Trophoblast cell (in vitro differentiated cells and primary cell): Measurements from ENCODE around the gene ZNF879.

Experiments used
- DNase-seq, 2 donors: peaks; one replicate each; pipeline ENCODE4 v3.0.0-alpha.2; 2016
- H2AFZ ChIP-seq: 2 replicates; pipeline ENCODE4 v1.6.1; 2013; ENCODE audit warnings: low read length, moderate library complexity, mild to moderate bottlenecking; ENCODE audit not compliant: insufficient read depth, poor library complexity
- H2AK5ac ChIP-seq: 2 replicates; pipeline ENCODE4 v1.6.1; 2013; ENCODE audit warnings: mild to moderate bottlenecking, low read length
- H2BK120ac ChIP-seq: 2 replicates; pipeline ENCODE4 v1.6.1; 2013; ENCODE audit warnings: low read length, mild to moderate bottlenecking, moderate library complexity; ENCODE audit not compliant: insufficient read depth, poor library complexity
- H2BK12ac ChIP-seq: 2 replicates; pipeline ENCODE4 v1.6.1; 2013; ENCODE audit warnings: mild to moderate bottlenecking, low read length, moderate library complexity
- H2BK5ac ChIP-seq: 2 replicates; pipeline ENCODE4 v1.6.1; 2013; ENCODE audit warnings: low read length, low read depth, moderate library complexity, mild to moderate bottlenecking; ENCODE audit not compliant: poor library complexity
- H3K14ac ChIP-seq: 2 replicates; pipeline ENCODE4 v1.6.1; 2013; ENCODE audit warnings: mild to moderate bottlenecking, low read length
- H3K18ac ChIP-seq: 2 replicates; pipeline ENCODE4 v1.6.1; 2013; ENCODE audit warnings: mild to moderate bottlenecking, low read length
- H3K23ac ChIP-seq: 2 replicates; pipeline ENCODE4 v1.6.1; 2013; ENCODE audit warnings: low read length
- H3K27ac ChIP-seq: 2 replicates; pipeline ENCODE4 v1.5.1; 2013; ENCODE audit warnings: low read depth, mild to moderate bottlenecking, inconsistent platforms, low read length, moderate library complexity
- H3K27me3 ChIP-seq: 2 replicates; pipeline ENCODE4 v1.6.1; 2013; ENCODE audit warnings: inconsistent platforms, mild to moderate bottlenecking, low read length, moderate library complexity; ENCODE audit not compliant: insufficient read depth
- H3K36me3 ChIP-seq, 2 experiments: 1 replicate in 1 of 2; 2 replicates in 1 of 2; pipeline ENCODE4 v1.6.1; 2013; ENCODE audit warnings: low read length in 2 of 2, mild to moderate bottlenecking in 2 of 2, moderate library complexity in 1 of 2; ENCODE audit not compliant: insufficient read depth in 2 of 2, control insufficient read depth in 1 of 2
- H3K4ac ChIP-seq: 2 replicates; pipeline ENCODE4 v1.6.1; 2013; ENCODE audit warnings: low read depth, mild to moderate bottlenecking, low read length, moderate library complexity
- H3K4me1 ChIP-seq, 2 experiments: 1 replicate in 1 of 2; 2 replicates in 1 of 2; pipeline ENCODE4 v1.6.1; 2013; ENCODE audit warnings: low read length in 2 of 2, mild to moderate bottlenecking in 2 of 2, moderate library complexity in 1 of 2; ENCODE audit not compliant: insufficient read depth in 2 of 2, control insufficient read depth in 1 of 2
- H3K4me2 ChIP-seq: 2 replicates; pipeline ENCODE4 v1.6.1; 2013; ENCODE audit warnings: inconsistent platforms, mild to moderate bottlenecking, low read length, moderate library complexity
- H3K4me3 ChIP-seq: 2 replicates; pipeline ENCODE4 v1.5.1; 2013; ENCODE audit warnings: mild to moderate bottlenecking, low read depth, low read length, inconsistent platforms
- H3K79me1 ChIP-seq: one replicate; pipeline ENCODE4 v1.6.1; 2013; ENCODE audit warnings: low read length
- H3K79me2 ChIP-seq: 2 replicates; pipeline ENCODE4 v1.6.1; 2013; ENCODE audit warnings: low read length, mild to moderate bottlenecking; ENCODE audit not compliant: control insufficient read depth, insufficient read depth, poor library complexity
- H3K9ac ChIP-seq: 2 replicates; pipeline ENCODE4 v1.6.1; 2013; ENCODE audit warnings: mild to moderate bottlenecking, low read length
- H3K9me3 ChIP-seq: 2 replicates; pipeline ENCODE4 v1.6.1; 2013; ENCODE audit warnings: low read depth, mild to moderate bottlenecking, control low read depth, inconsistent platforms, low read length; ENCODE audit not compliant: insufficient read depth
- H4K12ac ChIP-seq: 2 replicates; pipeline ENCODE4 v1.6.1; 2013; ENCODE audit warnings: low read depth, mild to moderate bottlenecking, low read length, moderate library complexity
- H4K8ac ChIP-seq: 2 replicates; pipeline ENCODE4 v1.6.1; 2013; ENCODE audit warnings: low read depth, mild to moderate bottlenecking, low read length, moderate library complexity
- H4K91ac ChIP-seq: one replicate; pipeline ENCODE4 v1.6.1; 2013; ENCODE audit warnings: low read depth, mild to moderate bottlenecking, low read length, moderate library complexity
- WGBS: extraction: QIAGEN DNeasy Blood & Tissue Kit; methylation state at CpG from one replicate; pipeline ENCODE4 v1.1.7; 2013; ENCODE audit warnings: missing lambda C conversion rate; ENCODE audit not compliant: insufficient read length, insufficient coverage; ENCODE audit errors: extremely low coverage; 5-methylcytosine and 5-hydroxymethylcytosine counted together

Gene ZNF879

GRCh38 chr5:178993955-178994579 is 29.5 kb upstream of the ZNF879 start:
- no peaks in the 10 kb centered on the region for H3K36me3 ChIP-seq
- H3K4me1 ChIP-seq, result peaks cover 4% of the 10 kb centered on the region in 2 experiments
- H3K14ac ChIP-seq, result no peak overlapping the region
- no peak overlapping the region for H2BK120ac ChIP-seq
- no peak overlapping the region for H4K8ac ChIP-seq
- peak overlapping the region; percentile 15 for H3K4me3 ChIP-seq
- H2BK12ac ChIP-seq, result no peak overlapping the region
- peaks cover 26% of the 10 kb centered on the region for H3K27me3 ChIP-seq
- no peak overlapping the region for H3K23ac ChIP-seq
- no peak overlapping the region for H2AK5ac ChIP-seq
- H3K27ac ChIP-seq, result no peak overlapping the region
- no peak overlapping the region for H2BK5ac ChIP-seq
- H4K91ac ChIP-seq, result no peak overlapping the region
- no peak overlapping the region for H3K18ac ChIP-seq
- no peaks in the 10 kb centered on the region for H3K79me1 ChIP-seq
- H3K4ac ChIP-seq, result no peak overlapping the region
- H3K9ac ChIP-seq, result no peak overlapping the region
- H3K4me2 ChIP-seq, result peak overlapping the region; percentile 55
- no CpG with 5 or more reads among the region's 53 CpGs for WGBS
- no peak overlapping the region for H2AFZ ChIP-seq
- no peak for DNase-seq
- no peaks in the 10 kb centered on the region for H3K79me2 ChIP-seq
- H3K9me3 ChIP-seq, result peaks cover 48% of the 10 kb centered on the region
- no peak overlapping the region for H4K12ac ChIP-seq

GRCh38 chr5:178994580-178995340 is 28.8 kb upstream of the ZNF879 start, which contains the start of gene GRM6:
Gene GRM6, minus strand, starts transcription at chr5:178995320. Its CDS starts 376 bp downstream, at chr5:178994944.
- peaks cover 4% of the 10 kb centered on the region in 2 experiments for H3K4me1 ChIP-seq
- H3K18ac ChIP-seq, result no peak within 1 kb of the TSS
- no peaks in the 10 kb centered on the region for H3K79me2 ChIP-seq
- no peaks in the 10 kb centered on the region for H3K36me3 ChIP-seq
- no peak within 1 kb of the TSS for H3K14ac ChIP-seq
- H4K12ac ChIP-seq, result no peak within 1 kb of the TSS
- H2AK5ac ChIP-seq, result no peak within 1 kb of the TSS
- no peak within 1 kb of the TSS for H4K91ac ChIP-seq
- H4K8ac ChIP-seq, result no peak within 1 kb of the TSS
- peak within 1 kb of the TSS; percentile 55 for H3K4me2 ChIP-seq
- no peak within 1 kb of the TSS for H2BK120ac ChIP-seq
- peaks cover 41% of the 10 kb centered on the region for H3K9me3 ChIP-seq
- no peak for DNase-seq
- H3K4ac ChIP-seq, result no peak within 1 kb of the TSS
- WGBS, result no CpG with 5 or more reads among the region's 97 CpGs
- H3K4me3 ChIP-seq, result peak within 1 kb of the TSS; percentile 34
- H3K27me3 ChIP-seq, result peaks cover 26% of the 10 kb centered on the region
- H3K27ac ChIP-seq, result no peak within 1 kb of the TSS
- H2BK12ac ChIP-seq, result no peak within 1 kb of the TSS
- H3K23ac ChIP-seq, result no peak within 1 kb of the TSS
- H3K9ac ChIP-seq, result no peak within 1 kb of the TSS
- no peak within 1 kb of the TSS for H2BK5ac ChIP-seq
- H2AFZ ChIP-seq, result no peak within 1 kb of the TSS
- H3K79me1 ChIP-seq, result no peaks in the 10 kb centered on the region

GRCh38 chr5:178995341-178995690 is 28.3 kb upstream of the ZNF879 start:
- H3K4me3 ChIP-seq, result no peak overlapping the region
- H3K36me3 ChIP-seq, result no peaks in the 10 kb centered on the region
- no peak overlapping the region for H3K4ac ChIP-seq
- H4K91ac ChIP-seq, result no peak overlapping the region
- H2AFZ ChIP-seq, result no peak overlapping the region
- H3K9ac ChIP-seq, result no peak overlapping the region
- no peaks in the 10 kb centered on the region for H3K79me1 ChIP-seq
- H4K8ac ChIP-seq, result no peak overlapping the region
- H3K4me1 ChIP-seq, result peaks cover 4% of the 10 kb centered on the region in 2 experiments
- H3K4me2 ChIP-seq, result peak overlapping the region; percentile 55
- no peak for DNase-seq
- no peak overlapping the region for H4K12ac ChIP-seq
- no peaks in the 10 kb centered on the region for H3K79me2 ChIP-seq
- no peak overlapping the region for H3K23ac ChIP-seq
- WGBS, result no CpG with 5 or more reads among the region's 6 CpGs
- H2BK12ac ChIP-seq, result no peak overlapping the region
- H3K27me3 ChIP-seq, result peaks cover 26% of the 10 kb centered on the region
- H3K27ac ChIP-seq, result no peak overlapping the region
- peaks cover 36% of the 10 kb centered on the region for H3K9me3 ChIP-seq
- no peak overlapping the region for H3K18ac ChIP-seq
- no peak overlapping the region for H2BK5ac ChIP-seq
- H3K14ac ChIP-seq, result no peak overlapping the region
- no peak overlapping the region for H2AK5ac ChIP-seq
- no peak overlapping the region for H2BK120ac ChIP-seq

GRCh38 chr5:178996156-178996555 is 27.4 kb upstream of the ZNF879 start:
- no peak overlapping the region for H4K91ac ChIP-seq
- H3K18ac ChIP-seq, result no peak overlapping the region
- H2BK5ac ChIP-seq, result no peak overlapping the region
- no CpG with 5 or more reads among the region's 11 CpGs for WGBS
- H3K9ac ChIP-seq, result no peak overlapping the region
- no peak for DNase-seq
- no peak overlapping the region for H3K4ac ChIP-seq
- no peaks in the 10 kb centered on the region for H3K36me3 ChIP-seq
- no peak overlapping the region for H3K14ac ChIP-seq
- H2AFZ ChIP-seq, result no peak overlapping the region
- no peak overlapping the region for H3K27ac ChIP-seq
- H3K23ac ChIP-seq, result no peak overlapping the region
- peaks cover 33% of the 10 kb centered on the region for H3K9me3 ChIP-seq
- H2AK5ac ChIP-seq, result no peak overlapping the region
- H2BK12ac ChIP-seq, result no peak overlapping the region
- peaks cover 26% of the 10 kb centered on the region for H3K27me3 ChIP-seq
- H4K12ac ChIP-seq, result no peak overlapping the region
- H3K4me2 ChIP-seq, result no peak overlapping the region
- no peak overlapping the region for H2BK120ac ChIP-seq
- H3K79me1 ChIP-seq, result no peaks in the 10 kb centered on the region
- peaks cover 4% of the 10 kb centered on the region in 2 experiments for H3K4me1 ChIP-seq
- H4K8ac ChIP-seq, result no peak overlapping the region
- H3K4me3 ChIP-seq, result no peak overlapping the region
- no peaks in the 10 kb centered on the region for H3K79me2 ChIP-seq
